ENCODE measurements around the gene ALPK3. TPM values are rescaled to one million over a fixed set of nuclear protein-coding genes. Genes with fewer than 3 reads are reported as not detected.
A peak's percentile ranks its signal among the peaks of the same experiment; 100 is the strongest.

ALPK3 gene
- total RNA-seq, 4 donors from 2014 or later: 131 to 406 (median 305) TPM

DNA sequence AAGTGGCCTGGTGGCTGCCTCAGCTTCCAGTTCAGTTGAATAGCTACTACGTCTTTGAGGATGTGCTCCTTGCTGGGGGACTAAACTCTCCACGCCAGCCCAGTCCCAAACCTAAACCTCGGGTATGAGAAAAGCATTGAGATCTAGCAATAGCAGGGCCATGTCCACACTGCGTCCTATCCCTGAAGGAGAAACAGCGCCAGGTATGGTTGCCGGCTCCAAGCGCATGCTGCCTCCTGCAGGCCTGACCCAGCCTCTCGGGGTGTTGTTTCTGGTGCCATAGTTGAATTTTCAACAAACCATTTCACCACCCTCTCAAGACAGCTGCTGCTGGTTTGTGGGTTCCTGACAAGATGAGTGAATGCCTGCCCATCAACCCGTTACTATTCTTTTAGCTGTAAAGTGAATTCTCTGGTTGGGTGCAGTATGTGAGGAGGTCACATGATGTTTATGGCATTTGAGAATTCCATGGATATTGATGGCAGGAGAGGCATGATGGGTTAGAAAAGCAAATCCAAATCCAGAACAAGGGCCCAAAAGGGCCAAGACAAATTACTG, 54.4 kb downstream of the ALPK3 start:
- H3K27ac ChIP-seq: peak overlapping the region; percentile 60 to 79 (median 76)
- no peaks in the 10 kb centered on the region for H3K9me3 ChIP-seq
- TF ChIP-seq POLR2A (IDR thresholded peaks at IDR 0.05): no peak
- peak in 3 of 5 experiments; percentile 12 to 32 (median 27) for TF ChIP-seq CTCF (IDR thresholded peaks at IDR 0.05 in 4 of 5, conservative IDR thresholded peaks at IDR 0.05 in 1 of 5)
- intact Hi-C loops (cut with DNase I; ENCODE audit: low total_unique reads) (no loop called here), in situ Hi-C loops (cut with MboI; ENCODE audit: low sequenced_read_pairs in 4 of 4) (loop anchor here in 1 of 4 donors (10.0 kb wide), 1 partner anchor 53 kb away; no protein-coding TSS in a partner anchor)
- DNase-seq (no peak), ATAC-seq (peak; percentile 4 to 8)
- H3K4me3 ChIP-seq: no peak overlapping the region
- H3K4me1 ChIP-seq: peaks cover 23 to 42% of the 10 kb centered on the region in 2 donors
- no peaks in the 10 kb centered on the region for H3K27me3 ChIP-seq
- H3K36me3 ChIP-seq: peaks cover 0 to 36% of the 10 kb centered on the region in 2 donors

GRCh38 chr15:84872009-84872910, 55.1 kb downstream of the ALPK3 start:
- H3K36me3 ChIP-seq: peaks cover 0 to 28% of the 10 kb centered on the region in 2 donors
- no peak overlapping the region for H3K4me3 ChIP-seq
- peak overlapping the region; percentile 60 to 79 (median 76) for H3K27ac ChIP-seq
- peak; percentile 35 to 58 for ATAC-seq
- H3K9me3 ChIP-seq: no peaks in the 10 kb centered on the region
- H3K27me3 ChIP-seq: no peaks in the 10 kb centered on the region
- intact Hi-C loops (cut with DNase I; ENCODE audit: low total_unique reads): loop anchor here (1.0 kb wide), 1 partner anchor 13 kb away; no protein-coding TSS in a partner anchor
- in situ Hi-C loops (cut with MboI; ENCODE audit: low sequenced_read_pairs in 4 of 4): loop anchor here in 1 of 4 donors (10.0 kb wide), 1 partner anchor 53 kb away; no protein-coding TSS in a partner anchor
- TF ChIP-seq POLR2A (IDR thresholded peaks at IDR 0.05): peak; percentile 11 to 19
- TF ChIP-seq CTCF (IDR thresholded peaks at IDR 0.05 in 4 of 5, conservative IDR thresholded peaks at IDR 0.05 in 1 of 5): no peak
- H3K4me1 ChIP-seq: peaks cover 23 to 42% of the 10 kb centered on the region in 2 donors
- peak; percentile 64 to 75 for DNase-seq

DNA sequence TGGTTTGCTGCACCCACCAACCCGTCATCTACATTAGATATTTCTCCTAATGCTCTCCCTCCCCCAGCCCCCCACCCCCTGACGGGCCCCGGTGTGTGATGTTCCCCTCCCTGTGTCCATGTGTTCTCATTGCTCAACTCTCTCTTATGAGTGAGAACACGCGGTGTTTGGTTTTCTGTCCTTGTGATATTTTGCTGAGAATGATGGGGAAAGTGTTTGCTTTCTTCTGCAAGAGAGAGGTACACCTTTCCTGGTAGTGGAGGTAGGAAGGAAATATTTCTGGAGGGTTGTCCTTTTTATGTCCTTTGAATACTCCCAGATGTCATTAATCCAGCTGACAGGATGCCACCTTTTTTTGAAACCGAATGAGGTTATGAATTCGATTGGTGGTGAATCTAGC, 56.8 kb downstream of the ALPK3 start:
- Histone ChIP-seq H3K9me3 (no peaks in the 10 kb centered on the region), H3K36me3 (peaks cover 0 to 11% of the 10 kb centered on the region in 2 donors), H3K27ac (peak overlapping the region; percentile 60 to 79 (median 76)), H3K27me3 (no peaks in the 10 kb centered on the region), H3K4me3 (no peak overlapping the region), H3K4me1 (peaks cover 21 to 42% of the 10 kb centered on the region in 2 donors)
- ATAC-seq (no peak), DNase-seq (no peak)
- TF ChIP-seq CTCF (IDR thresholded peaks at IDR 0.05 in 4 of 5, conservative IDR thresholded peaks at IDR 0.05 in 1 of 5): no peak
- TF ChIP-seq POLR2A (IDR thresholded peaks at IDR 0.05): no peak
- intact Hi-C loops (cut with DNase I; ENCODE audit: low total_unique reads): no loop called here
- in situ Hi-C loops (cut with MboI; ENCODE audit: low sequenced_read_pairs in 4 of 4): loop anchor here in 1 of 4 donors (10.0 kb wide), 1 partner anchor 51 kb away; no protein-coding TSS in a partner anchor

- in situ Hi-C loops (cut with MboI; ENCODE audit: low sequenced_read_pairs in 4 of 4): loop anchor here in 2 of 4 donors (5.0 to 10.0 kb wide), 2 partner anchors 48 to 50 kb away; no protein-coding TSS in a partner anchor
Measured at GRCh38 chr15:84874981-84875699, 58.0 kb downstream of the ALPK3 start.

More at GRCh38 chr15:84874981-84875699, 58.0 kb downstream of the ALPK3 start:
- Histone ChIP-seq H3K4me1 (peaks cover 16 to 42% of the 10 kb centered on the region in 2 donors), H3K27ac (peak overlapping the region; percentile 40 to 79 (median 69)), H3K27me3 (no peaks in the 10 kb centered on the region), H3K9me3 (no peaks in the 10 kb centered on the region), H3K4me3 (no peak overlapping the region), H3K36me3 (no peaks in the 10 kb centered on the region)
- ATAC-seq (peak in 1 of 2 donors; percentile 5), DNase-seq (no peak)
- intact Hi-C loops (cut with DNase I; ENCODE audit: low total_unique reads): loop anchor here (5.0 kb wide), 1 partner anchor 52 kb away; no protein-coding TSS in a partner anchor
- TF ChIP-seq POLR2A (IDR thresholded peaks at IDR 0.05) (no peak), CTCF (IDR thresholded peaks at IDR 0.05 in 4 of 5, conservative IDR thresholded peaks at IDR 0.05 in 1 of 5) (no peak)
